RWPE1 (cell line): Measurements from ENCODE around the gene RUNX1.

Experiments used
- CTCF ChIA-PET: fragments of 350-600 bp; sonication (Branson Sonifier 250); formaldehyde crosslinking; extraction: SDS; loops from one replicate; lab custom pipeline; 2021; lab: Yijun Ruan, JAX
- POLR2A ChIA-PET: fragments of 400-600 bp; formaldehyde crosslinking; extraction: SDS; loops from one replicate; lab custom pipeline; 2020; ENCODE audit warnings: antibody characterized with exemption; ENCODE audit not compliant: low non-redundant PET; lab: Yijun Ruan, JAX
- DNase-seq: peaks from one replicate; pipeline ENCODE4 v3.0.0; 2012; ENCODE audit warnings: low spot score
- H3K27ac ChIP-seq: fragments of 450-650 bp; 2 replicates; pipeline ENCODE4 v1.5.1; 2017
- CTCF ChIP-seq: fragments of 450-650 bp; conservative IDR thresholded peaks from 2 replicates; pipeline ENCODE4 v1.5.1; 2017; ENCODE audit warnings: low read depth, mild to moderate bottlenecking

RUNX1 gene

GRCh38 chr21:34899302-34899701 lies 149.8 kb downstream of the RUNX1 start:
- ChIA-PET POLR2A (no interaction called here), CTCF (interaction anchor here (0.6 to 0.7 kb wide), 3 partner anchors 139 to 977 kb away, joined by 3 to 4 read pairs (median 3); no protein-coding TSS in a partner anchor)
- TF ChIP-seq CTCF = no peak
- H3K27ac ChIP-seq = no peak overlapping the region
- no peak for DNase-seq

DNA sequence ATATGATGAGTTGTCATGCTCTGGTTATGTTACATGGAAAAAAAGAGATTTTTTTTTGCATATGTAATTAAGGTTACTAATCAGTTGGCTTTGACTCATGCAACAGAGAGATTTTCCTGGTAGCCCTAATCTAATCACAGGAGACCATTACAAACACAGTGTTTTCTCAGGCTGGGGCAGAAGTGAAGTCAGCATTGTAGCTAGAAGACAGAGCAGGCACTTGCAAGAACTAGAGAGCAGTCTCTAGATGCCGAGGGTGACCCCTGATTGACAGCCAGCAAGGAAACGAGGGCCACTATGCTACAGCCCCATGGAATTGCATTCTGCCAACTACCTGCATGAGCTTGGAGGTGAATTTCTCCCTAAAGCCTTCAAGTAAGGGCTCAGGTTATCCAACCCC lies 151.3 kb downstream of the RUNX1 start:
- H3K27ac ChIP-seq = no peak overlapping the region
- ChIA-PET CTCF (interaction anchor here (0.6 kb wide), 2 partner anchors 97 to 538 kb away, joined by 3 to 6 read pairs; no protein-coding TSS in a partner anchor), POLR2A (no interaction called here)
- no peak for TF ChIP-seq CTCF
- no peak for DNase-seq

GRCh38 chr21:34894401-34894800 lies 154.7 kb downstream of the RUNX1 start:
- TF ChIP-seq CTCF = no peak
- no peak for DNase-seq
- H3K27ac ChIP-seq = no peak overlapping the region
- ChIA-PET POLR2A (no interaction called here), CTCF (no interaction called here)

DNA sequence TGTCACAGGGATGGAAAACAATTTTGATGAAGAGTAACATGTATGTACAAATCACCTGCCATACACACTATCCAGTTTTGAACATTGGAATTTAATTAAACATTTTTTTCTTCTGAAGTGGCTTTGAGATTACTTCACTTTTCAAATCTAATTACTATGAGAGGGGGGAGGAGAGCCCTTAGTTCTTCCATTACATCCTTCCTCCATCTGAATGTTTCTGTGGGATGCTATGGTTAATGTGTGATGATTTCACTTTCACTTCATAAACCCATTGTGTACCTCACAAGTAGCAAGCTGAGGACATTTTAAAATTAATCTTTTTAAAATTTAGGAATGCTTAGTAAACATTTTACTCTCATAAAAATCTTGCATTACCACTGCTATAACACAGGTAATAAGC lies 156.9 kb downstream of the RUNX1 start:
- no peak overlapping the region for H3K27ac ChIP-seq
- ChIA-PET POLR2A (interaction anchor here (0.6 kb wide), 1 partner anchor 509 kb away, joined by 4 read pairs; no protein-coding TSS in a partner anchor), CTCF (interaction anchor here (0.6 kb wide), 1 partner anchor 1236 kb away, joined by 5 read pairs; no protein-coding TSS in a partner anchor)
- no peak for DNase-seq
- no peak for TF ChIP-seq CTCF

DNA sequence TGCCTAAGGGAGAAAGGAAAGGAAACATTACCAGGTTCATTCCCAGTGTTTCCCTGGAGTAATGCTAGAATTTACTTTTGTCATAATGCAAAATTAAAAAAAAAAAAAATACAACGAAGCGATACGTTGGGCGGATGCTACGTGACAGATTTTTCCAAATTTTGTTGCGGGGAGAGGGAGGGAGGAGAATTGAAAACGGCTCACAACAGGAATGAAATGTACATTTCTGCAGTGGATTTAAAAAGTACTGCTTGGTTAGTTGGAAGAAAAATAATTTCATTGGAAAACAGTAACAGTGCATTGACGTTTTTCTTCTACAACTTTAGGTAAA lies 157.5 kb downstream of the RUNX1 start:
- CTCF ChIA-PET = interaction anchor here (0.6 to 1.5 kb wide), 2 partner anchors 9 to 1234 kb away, joined by 3 to 4 read pairs; no protein-coding TSS in a partner anchor

More for the DNA sequence above, 157.5 kb downstream of the RUNX1 start:
- DNase-seq = no peak
- no peak for TF ChIP-seq CTCF
- no peak overlapping the region for H3K27ac ChIP-seq
- POLR2A ChIA-PET = no interaction called here
